ENCODE measurements around the gene DMAC2L.
"Not testable (repeated sequence)": the region's sequence is repeated elsewhere in the genome, so short reads cannot be mapped to it uniquely, and the experiment has no call there.

DMAC2L gene

GRCh38 chr14:50360093-50360492 is 48.0 kb downstream of the DMAC2L start:
- H3K27ac ChIP-seq: no peak overlapping the region

GRCh38 chr14:50360851-50361250 is 48.7 kb downstream of the DMAC2L start:
- no peak overlapping the region for H3K4me3 ChIP-seq (IDR thresholded peaks at IDR 0.05; ENCODE audit: insufficient read depth, low read depth, low read length)
- no peak overlapping the region for H3K4me2 ChIP-seq
- no peaks in the 10 kb centered on the region for H3K36me3 ChIP-seq (ENCODE audit: insufficient read depth)
- TF ChIP-seq CTCF (conservative IDR thresholded peaks at IDR 0.05; ENCODE audit: low read depth, low read length): no peak
- peaks cover 14% of the 10 kb centered on the region for H3K4me1 ChIP-seq (ENCODE audit: low read depth, poor library complexity, severe bottlenecking)
- H3K79me2 ChIP-seq (ENCODE audit: insufficient read depth, low read depth): no peaks in the 10 kb centered on the region
- H3K27ac ChIP-seq: no peak overlapping the region
- no peak overlapping the region for H3K9ac ChIP-seq
- no peaks in the 10 kb centered on the region for H3K27me3 ChIP-seq (ENCODE audit: insufficient read depth, low read depth)
- H4K20me1 ChIP-seq (ENCODE audit: insufficient read depth): no peaks in the 10 kb centered on the region
- H2AFZ ChIP-seq (ENCODE audit: low read depth): no peak overlapping the region

More at GRCh38 chr14:50360093-50360492, 48.0 kb downstream of the DMAC2L start:
- Histone ChIP-seq H3K9ac (no peak overlapping the region), H3K4me1 (ENCODE audit: low read depth, poor library complexity, severe bottlenecking) (peaks cover 14% of the 10 kb centered on the region), H3K79me2 (ENCODE audit: insufficient read depth, low read depth) (no peaks in the 10 kb centered on the region), H3K36me3 (ENCODE audit: insufficient read depth) (no peaks in the 10 kb centered on the region), H2AFZ (ENCODE audit: low read depth) (no peak overlapping the region), H3K4me2 (no peak overlapping the region), H3K27me3 (ENCODE audit: insufficient read depth, low read depth) (no peaks in the 10 kb centered on the region), H4K20me1 (ENCODE audit: insufficient read depth) (no peaks in the 10 kb centered on the region), H3K4me3 (IDR thresholded peaks at IDR 0.05; ENCODE audit: insufficient read depth, low read depth, low read length) (no peak overlapping the region)
- no peak for TF ChIP-seq CTCF (conservative IDR thresholded peaks at IDR 0.05; ENCODE audit: low read depth, low read length)

GRCh38 chr14:50361473-50362403 is 49.6 kb downstream of the DMAC2L start:
- not testable (repeated sequence) for H3K27ac ChIP-seq; H3K4me2 ChIP-seq; H3K27me3 ChIP-seq (ENCODE audit: insufficient read depth, low read depth); H3K36me3 ChIP-seq (ENCODE audit: insufficient read depth); H4K20me1 ChIP-seq (ENCODE audit: insufficient read depth); H3K9ac ChIP-seq; H3K79me2 ChIP-seq (ENCODE audit: insufficient read depth, low read depth); H3K4me3 ChIP-seq (IDR thresholded peaks at IDR 0.05; ENCODE audit: insufficient read depth, low read depth, low read length); H2AFZ ChIP-seq (ENCODE audit: low read depth)
- H3K4me1 ChIP-seq (ENCODE audit: low read depth, poor library complexity, severe bottlenecking): peaks cover 14% of the 10 kb centered on the region

- Histone ChIP-seq H3K4me1 (ENCODE audit: low read depth, poor library complexity, severe bottlenecking) (peaks cover 14% of the 10 kb centered on the region), H2AFZ (ENCODE audit: low read depth) (peak overlapping the region; percentile 79; the same call in 1 of the 2 replicates), H3K9ac (peak overlapping the region; percentile 18; the same call in 1 of the 2 replicates), H3K79me2 (ENCODE audit: insufficient read depth, low read depth) (no peaks in the 10 kb centered on the region), H4K20me1 (ENCODE audit: insufficient read depth) (no peaks in the 10 kb centered on the region), H3K27me3 (ENCODE audit: insufficient read depth, low read depth) (no peaks in the 10 kb centered on the region), H3K36me3 (ENCODE audit: insufficient read depth) (no peaks in the 10 kb centered on the region), H3K27ac (no peak overlapping the region), H3K4me2 (peak overlapping the region; percentile 74), H3K4me3 (IDR thresholded peaks at IDR 0.05; ENCODE audit: insufficient read depth, low read depth, low read length) (no peak overlapping the region)
- no peak for TF ChIP-seq CTCF (conservative IDR thresholded peaks at IDR 0.05; ENCODE audit: low read depth, low read length)
These were observed 50.9 kb downstream of the DMAC2L start for GRCh38 chr14:50362764-50363713.

Measured in KMS-11 (cell line).